HEK293 (cell line): ENCODE results near the gene SLC48A1.

Experiments
- BCL11A ChIP-seq: fragments of 450-650 bp; formaldehyde crosslinking; IDR thresholded peaks from 2 replicates; pipeline ENCODE4 v1.5.1; 2016; ENCODE audit warnings: low read depth, missing biosample characterization, missing genetic modification characterization
- EGR2 ChIP-seq: fragments of 450-650 bp; formaldehyde crosslinking; IDR thresholded peaks from 2 replicates; pipeline ENCODE4 v1.5.1; 2016; ENCODE audit warnings: low read depth, missing biosample characterization, missing genetic modification characterization
- GFI1B ChIP-seq: fragments of 450-650 bp; formaldehyde crosslinking; IDR thresholded peaks from 2 replicates; pipeline ENCODE4 v1.5.1; 2016; ENCODE audit warnings: missing biosample characterization, missing genetic modification characterization
- IKZF3 ChIP-seq: fragments of 450-650 bp; IDR thresholded peaks from 2 replicates; pipeline ENCODE4 v1.5.0; 2018; ENCODE audit warnings: missing biosample characterization, mild to moderate bottlenecking, missing genetic modification characterization, moderate library complexity
- OVOL3 ChIP-seq: fragments of 450-650 bp; formaldehyde crosslinking; IDR thresholded peaks from 2 replicates; pipeline ENCODE4 v1.5.1; 2016; ENCODE audit warnings: missing biosample characterization, missing genetic modification characterization
- SP7 ChIP-seq: fragments of 450-650 bp; formaldehyde crosslinking; IDR thresholded peaks from 2 replicates; pipeline ENCODE4 v1.5.1; 2016; ENCODE audit warnings: missing biosample characterization, missing genetic modification characterization
- ZBTB7A ChIP-seq: fragments of 450-650 bp; formaldehyde crosslinking; IDR thresholded peaks from 2 replicates; pipeline ENCODE4 v1.5.1; 2016; ENCODE audit warnings: low read depth, missing biosample characterization, missing genetic modification characterization
- ZNF146 ChIP-seq: fragments of 450-650 bp; formaldehyde crosslinking; IDR thresholded peaks from 2 replicates; pipeline ENCODE4 v1.5.1; 2016; ENCODE audit warnings: missing biosample characterization, missing genetic modification characterization
- ZNF157 ChIP-seq: fragments of 450-650 bp; formaldehyde crosslinking; IDR thresholded peaks from 2 replicates; pipeline ENCODE4 v1.5.1; 2016; ENCODE audit warnings: missing biosample characterization, missing genetic modification characterization
- ZNF19 ChIP-seq: fragments of 450-650 bp; formaldehyde crosslinking; IDR thresholded peaks from 2 replicates; pipeline ENCODE4; 2016; ENCODE audit warnings: missing biosample characterization, missing genetic modification characterization, low read depth
- ZNF248 ChIP-seq: fragments of 450-650 bp; formaldehyde crosslinking; IDR thresholded peaks from 2 replicates; pipeline ENCODE4 v1.5.1; 2017; ENCODE audit warnings: missing biosample characterization, missing genetic modification characterization
- ZNF366 ChIP-seq: fragments of 450-650 bp; formaldehyde crosslinking; conservative IDR thresholded peaks from 2 replicates; pipeline ENCODE4 v1.5.1; 2016; ENCODE audit warnings: missing biosample characterization, missing genetic modification characterization
- ZNF426 ChIP-seq: fragments of 450-650 bp; formaldehyde crosslinking; IDR thresholded peaks from 2 replicates; pipeline ENCODE4 v1.5.1; 2017; ENCODE audit warnings: missing biosample characterization, missing genetic modification characterization, mild to moderate bottlenecking, inconsistent platforms, moderate library complexity
- ZNF501 ChIP-seq: fragments of 450-650 bp; formaldehyde crosslinking; IDR thresholded peaks from 2 replicates; pipeline ENCODE4 v1.5.1; 2016; ENCODE audit warnings: missing biosample characterization, missing genetic modification characterization
- ZNF544 ChIP-seq: fragments of 450-650 bp; formaldehyde crosslinking; IDR thresholded peaks from 2 replicates; pipeline ENCODE4 v1.5.0; 2017; ENCODE audit warnings: missing biosample characterization, missing genetic modification characterization
- ZNF571 ChIP-seq: fragments of 450-650 bp; formaldehyde crosslinking; IDR thresholded peaks from 2 replicates; pipeline ENCODE4 v1.5.0; 2017; ENCODE audit warnings: missing biosample characterization, missing genetic modification characterization
- ZNF660 ChIP-seq: fragments of 450-650 bp; IDR thresholded peaks from 2 replicates; pipeline ENCODE4 v1.5.1; 2018; ENCODE audit warnings: missing biosample characterization, mild to moderate bottlenecking, missing genetic modification characterization
- ZNF701 ChIP-seq: fragments of 450-650 bp; formaldehyde crosslinking; IDR thresholded peaks from 2 replicates; pipeline ENCODE4 v1.5.1; 2016; ENCODE audit warnings: missing biosample characterization, missing genetic modification characterization
- ZNF768 ChIP-seq: fragments of 450-650 bp; formaldehyde crosslinking; IDR thresholded peaks from 2 replicates; pipeline ENCODE4 v1.5.1; 2018; ENCODE audit warnings: missing biosample characterization, mild to moderate bottlenecking, missing genetic modification characterization
- ZNF792 ChIP-seq: fragments of 450-650 bp; formaldehyde crosslinking; IDR thresholded peaks from 2 replicates; pipeline ENCODE4 v1.5.1; 2016; ENCODE audit warnings: missing biosample characterization, missing genetic modification characterization
- TF ChIP-seq, protein P1 (sequence below): fragments of 450-650 bp; formaldehyde crosslinking; IDR thresholded peaks from 2 replicates; pipeline ENCODE4 v1.5.1; 2017; ENCODE audit warnings: missing biosample characterization, missing genetic modification characterization
- TF ChIP-seq, protein P2 (sequence below): fragments of 450-650 bp; formaldehyde crosslinking; IDR thresholded peaks from 2 replicates; pipeline ENCODE4; 2016; ENCODE audit warnings: missing biosample characterization, missing genetic modification characterization
- TF ChIP-seq, protein P3 (sequence below): fragments of 450-650 bp; formaldehyde crosslinking; IDR thresholded peaks from 2 replicates; pipeline ENCODE4 v1.5.1; 2016; ENCODE audit warnings: missing biosample characterization, missing genetic modification characterization
- TF ChIP-seq, protein P4 (sequence below): fragments of 450-650 bp; formaldehyde crosslinking; IDR thresholded peaks from 2 replicates; pipeline ENCODE4 v1.5.1; 2016; ENCODE audit warnings: missing biosample characterization, missing genetic modification characterization
- TF ChIP-seq, protein P5 (sequence below): fragments of 450-650 bp; formaldehyde crosslinking; IDR thresholded peaks from 2 replicates; pipeline ENCODE4 v1.5.0; 2017; ENCODE audit warnings: missing biosample characterization, missing genetic modification characterization, borderline replicate concordance
- TF ChIP-seq, protein P6 (sequence below): fragments of 450-650 bp; formaldehyde crosslinking; conservative IDR thresholded peaks from 2 replicates; pipeline ENCODE4 v1.5.1; 2016; ENCODE audit warnings: low read depth, missing biosample characterization, missing genetic modification characterization
- TF ChIP-seq, protein P7 (sequence below): fragments of 450-650 bp; formaldehyde crosslinking; IDR thresholded peaks from 2 replicates; pipeline ENCODE4 v1.5.1; 2016; ENCODE audit warnings: missing biosample characterization, missing genetic modification characterization

The SLC48A1 gene

DNA sequence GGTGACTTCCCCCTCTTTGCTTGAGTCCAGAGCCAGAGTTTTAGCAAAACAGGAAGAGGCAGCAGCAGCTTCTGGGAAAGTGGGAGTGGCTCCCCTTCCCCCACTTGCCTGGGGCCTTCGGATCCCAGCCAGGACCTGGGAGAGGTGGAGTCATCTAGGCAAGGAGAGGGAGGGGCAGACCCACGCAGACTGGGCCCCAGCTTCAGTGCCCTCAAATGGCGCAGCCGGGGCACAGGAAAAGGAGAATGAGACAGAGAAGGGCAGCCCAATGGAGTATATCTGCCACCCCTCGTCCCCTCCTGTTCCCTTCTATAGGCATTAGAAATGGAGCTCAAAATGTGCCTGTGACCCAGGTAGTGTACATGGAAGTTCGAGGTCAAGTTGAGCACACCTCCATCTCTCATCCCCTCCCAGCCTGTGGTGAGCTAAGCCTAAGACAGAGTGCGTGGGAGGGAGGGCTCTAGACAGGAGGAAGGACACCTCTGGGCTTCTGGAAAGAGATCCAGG is 56.0 kb downstream of the SLC48A1 start (continued):
- TF ChIP-seq, protein P1, sequence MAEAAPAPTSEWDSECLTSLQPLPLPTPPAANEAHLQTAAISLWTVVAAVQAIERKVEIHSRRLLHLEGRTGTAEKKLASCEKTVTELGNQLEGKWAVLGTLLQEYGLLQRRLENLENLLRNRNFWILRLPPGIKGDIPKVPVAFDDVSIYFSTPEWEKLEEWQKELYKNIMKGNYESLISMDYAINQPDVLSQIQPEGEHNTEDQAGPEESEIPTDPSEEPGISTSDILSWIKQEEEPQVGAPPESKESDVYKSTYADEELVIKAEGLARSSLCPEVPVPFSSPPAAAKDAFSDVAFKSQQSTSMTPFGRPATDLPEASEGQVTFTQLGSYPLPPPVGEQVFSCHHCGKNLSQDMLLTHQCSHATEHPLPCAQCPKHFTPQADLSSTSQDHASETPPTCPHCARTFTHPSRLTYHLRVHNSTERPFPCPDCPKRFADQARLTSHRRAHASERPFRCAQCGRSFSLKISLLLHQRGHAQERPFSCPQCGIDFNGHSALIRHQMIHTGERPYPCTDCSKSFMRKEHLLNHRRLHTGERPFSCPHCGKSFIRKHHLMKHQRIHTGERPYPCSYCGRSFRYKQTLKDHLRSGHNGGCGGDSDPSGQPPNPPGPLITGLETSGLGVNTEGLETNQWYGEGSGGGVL (tag by site-specific recombination), result peak; percentile 76
- no peak for TF ChIP-seq OVOL3 (tag by site-specific recombination)
- no peak for TF ChIP-seq ZNF544 (tag by site-specific recombination)
- TF ChIP-seq ZNF701 (tag by site-specific recombination), result no peak
- TF ChIP-seq EGR2 (tag by site-specific recombination), result peak; percentile 72
- no peak for TF ChIP-seq ZNF571 (tag by site-specific recombination)
- TF ChIP-seq ZNF248, result no peak
- TF ChIP-seq, protein P2, sequence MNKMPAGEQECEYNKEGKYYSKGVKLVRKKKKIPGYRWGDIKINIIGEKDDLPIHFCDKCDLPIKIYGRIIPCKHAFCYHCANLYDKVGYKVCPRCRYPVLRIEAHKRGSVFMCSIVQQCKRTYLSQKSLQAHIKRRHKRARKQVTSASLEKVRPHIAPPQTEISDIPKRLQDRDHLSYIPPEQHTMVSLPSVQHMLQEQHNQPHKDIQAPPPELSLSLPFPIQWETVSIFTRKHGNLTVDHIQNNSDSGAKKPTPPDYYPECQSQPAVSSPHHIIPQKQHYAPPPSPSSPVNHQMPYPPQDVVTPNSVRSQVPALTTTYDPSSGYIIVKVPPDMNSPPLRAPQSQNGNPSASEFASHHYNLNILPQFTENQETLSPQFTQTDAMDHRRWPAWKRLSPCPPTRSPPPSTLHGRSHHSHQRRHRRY, result no peak
- no peak for TF ChIP-seq ZNF660 (tag by site-specific recombination)
- peak; percentile 36; the same call in 1 of the 2 replicates for TF ChIP-seq IKZF3 (tag by site-specific recombination)
- no peak for TF ChIP-seq SP7 (tag by site-specific recombination)
- TF ChIP-seq ZNF366 (tag by site-specific recombination), result no peak
- TF ChIP-seq ZNF19 (tag by site-specific recombination), result no peak
- no peak for TF ChIP-seq BCL11A
- TF ChIP-seq, protein P3, sequence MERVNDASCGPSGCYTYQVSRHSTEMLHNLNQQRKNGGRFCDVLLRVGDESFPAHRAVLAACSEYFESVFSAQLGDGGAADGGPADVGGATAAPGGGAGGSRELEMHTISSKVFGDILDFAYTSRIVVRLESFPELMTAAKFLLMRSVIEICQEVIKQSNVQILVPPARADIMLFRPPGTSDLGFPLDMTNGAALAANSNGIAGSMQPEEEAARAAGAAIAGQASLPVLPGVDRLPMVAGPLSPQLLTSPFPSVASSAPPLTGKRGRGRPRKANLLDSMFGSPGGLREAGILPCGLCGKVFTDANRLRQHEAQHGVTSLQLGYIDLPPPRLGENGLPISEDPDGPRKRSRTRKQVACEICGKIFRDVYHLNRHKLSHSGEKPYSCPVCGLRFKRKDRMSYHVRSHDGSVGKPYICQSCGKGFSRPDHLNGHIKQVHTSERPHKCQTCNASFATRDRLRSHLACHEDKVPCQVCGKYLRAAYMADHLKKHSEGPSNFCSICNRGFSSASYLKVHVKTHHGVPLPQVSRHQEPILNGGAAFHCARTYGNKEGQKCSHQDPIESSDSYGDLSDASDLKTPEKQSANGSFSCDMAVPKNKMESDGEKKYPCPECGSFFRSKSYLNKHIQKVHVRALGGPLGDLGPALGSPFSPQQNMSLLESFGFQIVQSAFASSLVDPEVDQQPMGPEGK (tag by site-specific recombination), result 0 out of 2 replicates have a peak, but pooled peaks have one; percentile 45
- TF ChIP-seq, protein P4, sequence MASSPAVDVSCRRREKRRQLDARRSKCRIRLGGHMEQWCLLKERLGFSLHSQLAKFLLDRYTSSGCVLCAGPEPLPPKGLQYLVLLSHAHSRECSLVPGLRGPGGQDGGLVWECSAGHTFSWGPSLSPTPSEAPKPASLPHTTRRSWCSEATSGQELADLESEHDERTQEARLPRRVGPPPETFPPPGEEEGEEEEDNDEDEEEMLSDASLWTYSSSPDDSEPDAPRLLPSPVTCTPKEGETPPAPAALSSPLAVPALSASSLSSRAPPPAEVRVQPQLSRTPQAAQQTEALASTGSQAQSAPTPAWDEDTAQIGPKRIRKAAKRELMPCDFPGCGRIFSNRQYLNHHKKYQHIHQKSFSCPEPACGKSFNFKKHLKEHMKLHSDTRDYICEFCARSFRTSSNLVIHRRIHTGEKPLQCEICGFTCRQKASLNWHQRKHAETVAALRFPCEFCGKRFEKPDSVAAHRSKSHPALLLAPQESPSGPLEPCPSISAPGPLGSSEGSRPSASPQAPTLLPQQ (tag by site-specific recombination), result peak; percentile 84
- no peak for TF ChIP-seq ZNF146
- TF ChIP-seq ZNF157 (tag by site-specific recombination), result no peak
- TF ChIP-seq ZNF768 (tag by site-specific recombination), result no peak
- TF ChIP-seq, protein P5, sequence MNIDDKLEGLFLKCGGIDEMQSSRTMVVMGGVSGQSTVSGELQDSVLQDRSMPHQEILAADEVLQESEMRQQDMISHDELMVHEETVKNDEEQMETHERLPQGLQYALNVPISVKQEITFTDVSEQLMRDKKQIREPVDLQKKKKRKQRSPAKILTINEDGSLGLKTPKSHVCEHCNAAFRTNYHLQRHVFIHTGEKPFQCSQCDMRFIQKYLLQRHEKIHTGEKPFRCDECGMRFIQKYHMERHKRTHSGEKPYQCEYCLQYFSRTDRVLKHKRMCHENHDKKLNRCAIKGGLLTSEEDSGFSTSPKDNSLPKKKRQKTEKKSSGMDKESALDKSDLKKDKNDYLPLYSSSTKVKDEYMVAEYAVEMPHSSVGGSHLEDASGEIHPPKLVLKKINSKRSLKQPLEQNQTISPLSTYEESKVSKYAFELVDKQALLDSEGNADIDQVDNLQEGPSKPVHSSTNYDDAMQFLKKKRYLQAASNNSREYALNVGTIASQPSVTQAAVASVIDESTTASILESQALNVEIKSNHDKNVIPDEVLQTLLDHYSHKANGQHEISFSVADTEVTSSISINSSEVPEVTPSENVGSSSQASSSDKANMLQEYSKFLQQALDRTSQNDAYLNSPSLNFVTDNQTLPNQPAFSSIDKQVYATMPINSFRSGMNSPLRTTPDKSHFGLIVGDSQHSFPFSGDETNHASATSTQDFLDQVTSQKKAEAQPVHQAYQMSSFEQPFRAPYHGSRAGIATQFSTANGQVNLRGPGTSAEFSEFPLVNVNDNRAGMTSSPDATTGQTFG (tag by site-specific recombination), result no peak
- TF ChIP-seq ZNF792 (tag by site-specific recombination), result no peak
- TF ChIP-seq, protein P6, sequence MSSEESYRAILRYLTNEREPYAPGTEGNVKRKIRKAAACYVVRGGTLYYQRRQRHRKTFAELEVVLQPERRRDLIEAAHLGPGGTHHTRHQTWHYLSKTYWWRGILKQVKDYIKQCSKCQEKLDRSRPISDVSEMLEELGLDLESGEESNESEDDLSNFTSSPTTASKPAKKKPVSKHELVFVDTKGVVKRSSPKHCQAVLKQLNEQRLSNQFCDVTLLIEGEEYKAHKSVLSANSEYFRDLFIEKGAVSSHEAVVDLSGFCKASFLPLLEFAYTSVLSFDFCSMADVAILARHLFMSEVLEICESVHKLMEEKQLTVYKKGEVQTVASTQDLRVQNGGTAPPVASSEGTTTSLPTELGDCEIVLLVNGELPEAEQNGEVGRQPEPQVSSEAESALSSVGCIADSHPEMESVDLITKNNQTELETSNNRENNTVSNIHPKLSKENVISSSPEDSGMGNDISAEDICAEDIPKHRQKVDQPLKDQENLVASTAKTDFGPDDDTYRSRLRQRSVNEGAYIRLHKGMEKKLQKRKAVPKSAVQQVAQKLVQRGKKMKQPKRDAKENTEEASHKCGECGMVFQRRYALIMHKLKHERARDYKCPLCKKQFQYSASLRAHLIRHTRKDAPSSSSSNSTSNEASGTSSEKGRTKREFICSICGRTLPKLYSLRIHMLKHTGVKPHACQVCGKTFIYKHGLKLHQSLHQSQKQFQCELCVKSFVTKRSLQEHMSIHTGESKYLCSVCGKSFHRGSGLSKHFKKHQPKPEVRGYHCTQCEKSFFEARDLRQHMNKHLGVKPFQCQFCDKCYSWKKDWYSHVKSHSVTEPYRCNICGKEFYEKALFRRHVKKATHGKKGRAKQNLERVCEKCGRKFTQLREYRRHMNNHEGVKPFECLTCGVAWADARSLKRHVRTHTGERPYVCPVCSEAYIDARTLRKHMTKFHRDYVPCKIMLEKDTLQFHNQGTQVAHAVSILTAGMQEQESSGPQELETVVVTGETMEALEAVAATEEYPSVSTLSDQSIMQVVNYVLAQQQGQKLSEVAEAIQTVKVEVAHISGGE (tag by site-specific recombination), result no peak
- TF ChIP-seq ZBTB7A, result no peak
- TF ChIP-seq, protein P7, sequence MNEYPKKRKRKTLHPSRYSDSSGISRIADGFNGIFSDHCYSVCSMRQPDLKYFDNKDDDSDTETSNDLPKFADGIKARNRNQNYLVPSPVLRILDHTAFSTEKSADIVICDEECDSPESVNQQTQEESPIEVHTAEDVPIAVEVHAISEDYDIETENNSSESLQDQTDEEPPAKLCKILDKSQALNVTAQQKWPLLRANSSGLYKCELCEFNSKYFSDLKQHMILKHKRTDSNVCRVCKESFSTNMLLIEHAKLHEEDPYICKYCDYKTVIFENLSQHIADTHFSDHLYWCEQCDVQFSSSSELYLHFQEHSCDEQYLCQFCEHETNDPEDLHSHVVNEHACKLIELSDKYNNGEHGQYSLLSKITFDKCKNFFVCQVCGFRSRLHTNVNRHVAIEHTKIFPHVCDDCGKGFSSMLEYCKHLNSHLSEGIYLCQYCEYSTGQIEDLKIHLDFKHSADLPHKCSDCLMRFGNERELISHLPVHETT (tag by site-specific recombination), result no peak
- no peak for TF ChIP-seq ZNF426 (tag by site-specific recombination)
- TF ChIP-seq GFI1B (tag by site-specific recombination), result no peak
- no peak for TF ChIP-seq ZNF501 (tag by site-specific recombination)
